WTC11 (cell line): ENCODE measurements around the gene OR6C2.

Source experiments
- KAT7 ChIP-seq: sonication (generic); formaldehyde crosslinking; IDR thresholded peaks from 2 replicates; pipeline ENCODE4 v1.8.1; 2023; ENCODE audit warnings: missing genetic modification reagents, mild to moderate bottlenecking, borderline replicate concordance
- ZNF263 ChIP-seq: sonication (generic); formaldehyde crosslinking; IDR thresholded peaks from 2 replicates; pipeline ENCODE4 v1.8.1; 2022; ENCODE audit warnings: low read depth, mild to moderate bottlenecking, moderate library complexity, missing genetic modification reagents
- TF ChIP-seq, protein P1 (sequence below): fragments of 200-600 bp; IDR thresholded peaks from 2 replicates; pipeline ENCODE4 v1.8.0; 2022; ENCODE audit warnings: antibody characterized with exemption
- TF ChIP-seq, protein P2 (sequence below): sonication (generic); formaldehyde crosslinking; IDR thresholded peaks from 2 replicates; pipeline ENCODE4 v1.8.1; 2023; ENCODE audit warnings: mild to moderate bottlenecking, missing genetic modification reagents
- TF ChIP-seq, protein P3 (sequence below): sonication (generic); formaldehyde crosslinking; IDR thresholded peaks from 2 replicates; pipeline ENCODE4 v1.8.1; 2023; ENCODE audit warnings: mild to moderate bottlenecking, missing genetic modification reagents, moderate library complexity

DNA sequence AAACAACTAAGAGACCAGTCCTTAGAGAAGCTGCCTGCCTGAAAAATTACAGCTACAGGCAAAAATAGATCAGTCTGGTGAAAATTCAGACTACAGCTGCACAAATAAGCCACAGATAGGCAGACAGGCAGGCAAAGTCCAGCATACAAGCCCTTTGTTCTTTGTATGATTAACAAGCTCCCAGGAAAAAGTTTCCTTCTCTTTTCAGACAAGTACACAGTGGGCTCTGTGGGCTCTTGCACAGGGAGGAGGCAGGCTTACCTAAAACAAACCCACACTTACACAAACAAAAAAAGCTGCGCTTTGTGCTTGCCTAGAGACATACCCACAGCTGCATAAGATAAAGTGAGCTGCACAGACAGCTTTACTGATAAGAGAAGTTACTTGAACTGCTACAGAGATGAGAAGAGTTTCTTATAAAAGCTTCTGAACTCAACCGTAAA lies 56.0 kb downstream of the OR6C2 start:
- TF ChIP-seq ZNF263 = no peak
- TF ChIP-seq, protein P1, sequence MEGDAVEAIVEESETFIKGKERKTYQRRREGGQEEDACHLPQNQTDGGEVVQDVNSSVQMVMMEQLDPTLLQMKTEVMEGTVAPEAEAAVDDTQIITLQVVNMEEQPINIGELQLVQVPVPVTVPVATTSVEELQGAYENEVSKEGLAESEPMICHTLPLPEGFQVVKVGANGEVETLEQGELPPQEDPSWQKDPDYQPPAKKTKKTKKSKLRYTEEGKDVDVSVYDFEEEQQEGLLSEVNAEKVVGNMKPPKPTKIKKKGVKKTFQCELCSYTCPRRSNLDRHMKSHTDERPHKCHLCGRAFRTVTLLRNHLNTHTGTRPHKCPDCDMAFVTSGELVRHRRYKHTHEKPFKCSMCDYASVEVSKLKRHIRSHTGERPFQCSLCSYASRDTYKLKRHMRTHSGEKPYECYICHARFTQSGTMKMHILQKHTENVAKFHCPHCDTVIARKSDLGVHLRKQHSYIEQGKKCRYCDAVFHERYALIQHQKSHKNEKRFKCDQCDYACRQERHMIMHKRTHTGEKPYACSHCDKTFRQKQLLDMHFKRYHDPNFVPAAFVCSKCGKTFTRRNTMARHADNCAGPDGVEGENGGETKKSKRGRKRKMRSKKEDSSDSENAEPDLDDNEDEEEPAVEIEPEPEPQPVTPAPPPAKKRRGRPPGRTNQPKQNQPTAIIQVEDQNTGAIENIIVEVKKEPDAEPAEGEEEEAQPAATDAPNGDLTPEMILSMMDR = no peak
- TF ChIP-seq, protein P2, sequence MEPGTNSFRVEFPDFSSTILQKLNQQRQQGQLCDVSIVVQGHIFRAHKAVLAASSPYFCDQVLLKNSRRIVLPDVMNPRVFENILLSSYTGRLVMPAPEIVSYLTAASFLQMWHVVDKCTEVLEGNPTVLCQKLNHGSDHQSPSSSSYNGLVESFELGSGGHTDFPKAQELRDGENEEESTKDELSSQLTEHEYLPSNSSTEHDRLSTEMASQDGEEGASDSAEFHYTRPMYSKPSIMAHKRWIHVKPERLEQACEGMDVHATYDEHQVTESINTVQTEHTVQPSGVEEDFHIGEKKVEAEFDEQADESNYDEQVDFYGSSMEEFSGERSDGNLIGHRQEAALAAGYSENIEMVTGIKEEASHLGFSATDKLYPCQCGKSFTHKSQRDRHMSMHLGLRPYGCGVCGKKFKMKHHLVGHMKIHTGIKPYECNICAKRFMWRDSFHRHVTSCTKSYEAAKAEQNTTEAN (CRISPR knock-in tag) = no peak
- no peak for TF ChIP-seq KAT7 (CRISPR knock-in tag)
- TF ChIP-seq, protein P3, sequence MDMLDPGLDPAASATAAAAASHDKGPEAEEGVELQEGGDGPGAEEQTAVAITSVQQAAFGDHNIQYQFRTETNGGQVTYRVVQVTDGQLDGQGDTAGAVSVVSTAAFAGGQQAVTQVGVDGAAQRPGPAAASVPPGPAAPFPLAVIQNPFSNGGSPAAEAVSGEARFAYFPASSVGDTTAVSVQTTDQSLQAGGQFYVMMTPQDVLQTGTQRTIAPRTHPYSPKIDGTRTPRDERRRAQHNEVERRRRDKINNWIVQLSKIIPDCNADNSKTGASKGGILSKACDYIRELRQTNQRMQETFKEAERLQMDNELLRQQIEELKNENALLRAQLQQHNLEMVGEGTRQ (CRISPR knock-in tag) = no peak
